SW 1271 (cell line): Measurements from ENCODE around the gene ARNT2.
"Not testable (repeated sequence)": the region's sequence is repeated elsewhere in the genome, so short reads cannot be mapped to it uniquely, and the experiment has no call there.

ENCODE experiments used
- DNase-seq, 2 experiments: peaks; one replicate each; lab custom pipeline; 2025; lab: John Stamatoyannopoulos, UW

Gene ARNT2

DNA sequence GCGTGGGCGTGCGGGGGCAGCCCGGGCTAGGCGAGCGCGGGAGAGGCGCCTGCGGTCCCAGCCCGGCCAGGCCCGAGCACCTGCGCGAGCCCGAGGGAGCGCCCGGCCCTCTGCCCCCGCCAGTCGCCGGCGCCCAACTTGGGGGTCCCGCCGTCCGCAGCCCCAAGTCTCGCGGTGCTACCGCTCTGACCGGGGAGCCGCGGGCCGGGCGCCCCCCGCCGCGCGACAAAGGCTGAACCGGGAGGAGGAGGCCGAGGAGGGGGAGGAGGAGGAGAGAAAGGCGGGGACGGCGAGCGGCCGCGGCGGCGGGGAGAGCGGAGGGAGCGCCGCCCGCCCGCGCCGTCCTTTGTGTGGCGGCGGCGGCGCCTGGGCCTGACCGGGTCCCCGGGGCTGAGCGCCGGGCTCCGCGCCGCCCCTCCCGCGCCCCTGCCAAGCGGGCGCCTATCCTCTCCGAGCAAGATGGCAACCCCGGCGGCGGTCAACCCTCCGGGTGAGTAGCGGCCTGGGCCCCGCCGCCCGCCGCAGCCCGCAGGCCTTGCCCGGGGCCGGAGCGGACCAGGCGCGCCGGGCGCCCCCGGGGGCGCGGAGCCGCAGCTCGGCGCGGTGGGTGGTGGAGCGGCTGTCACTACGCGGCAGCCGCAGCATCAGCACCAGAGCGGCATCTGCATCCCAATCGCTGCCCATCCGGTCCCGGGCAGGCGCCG is at the start of gene ARNT2:
Gene ARNT2, plus strand, starts transcription at position 326 of the 704 bp plus-strand sequence. Its CDS starts 134 bp downstream, at position 460.
- DNase-seq: no peak

DNA sequence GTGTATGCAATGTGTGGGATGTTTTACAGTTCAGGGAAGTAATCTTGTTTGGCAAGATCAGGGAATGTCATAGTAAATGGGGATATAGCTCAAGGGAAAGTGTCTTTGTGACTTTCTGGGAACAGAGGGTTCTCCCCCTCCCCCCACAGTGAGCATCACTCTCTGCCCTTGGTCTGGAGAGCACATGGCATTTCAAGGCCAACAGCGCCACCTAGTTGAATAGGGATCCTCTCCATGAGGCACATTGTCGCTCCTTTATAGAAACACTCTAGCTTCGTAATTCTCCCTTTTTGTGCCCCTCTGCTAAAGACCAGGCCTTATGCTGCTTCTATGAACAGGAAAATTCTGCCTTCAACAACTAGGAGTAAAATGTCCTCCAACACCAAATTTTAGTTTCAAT is 37.1 kb upstream of the ARNT2 start:
- DNase-seq: peak in 1 of 2 experiments; percentile 26

DNA sequence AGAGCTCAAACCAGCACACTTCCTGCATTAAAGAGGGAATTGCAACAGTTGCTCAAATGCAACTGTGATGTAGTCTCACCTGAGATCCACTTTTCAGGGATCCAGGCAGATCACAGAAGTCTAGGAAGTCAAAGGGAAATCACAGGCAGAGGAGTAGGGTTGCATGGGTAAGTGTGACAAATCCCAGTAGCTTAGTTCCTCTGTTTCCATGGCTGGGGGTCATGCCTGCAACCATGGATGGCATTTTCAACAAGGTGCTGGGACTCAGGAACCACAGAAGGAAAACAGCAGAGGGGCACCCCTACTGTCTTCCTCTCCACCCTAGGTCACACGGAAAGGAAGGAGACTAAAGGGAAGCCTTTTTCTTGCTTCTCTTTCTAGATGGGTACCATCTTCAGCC is 36.5 kb upstream of the ARNT2 start:
- DNase-seq: no peak

DNA sequence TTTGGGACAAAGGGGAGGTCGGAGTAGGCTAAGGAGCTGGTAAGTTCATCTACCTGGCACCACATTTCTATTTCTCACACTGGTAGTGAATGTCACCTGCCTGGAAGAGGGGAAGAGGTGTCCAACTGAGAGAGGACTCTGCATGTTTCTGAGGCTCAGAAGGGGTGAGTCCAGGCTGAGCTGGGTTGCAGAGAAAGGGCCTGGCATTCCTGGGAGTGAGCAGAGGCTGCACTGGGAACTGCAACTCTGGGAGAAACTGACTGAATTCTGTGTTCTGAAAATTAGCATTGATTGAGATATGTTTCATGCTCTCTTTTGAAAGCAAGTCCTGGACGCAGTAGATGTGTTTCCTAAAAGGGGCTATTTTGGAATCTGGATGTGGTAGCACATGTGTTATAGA is 32.3 kb upstream of the ARNT2 start:
- no peak for DNase-seq

DNA sequence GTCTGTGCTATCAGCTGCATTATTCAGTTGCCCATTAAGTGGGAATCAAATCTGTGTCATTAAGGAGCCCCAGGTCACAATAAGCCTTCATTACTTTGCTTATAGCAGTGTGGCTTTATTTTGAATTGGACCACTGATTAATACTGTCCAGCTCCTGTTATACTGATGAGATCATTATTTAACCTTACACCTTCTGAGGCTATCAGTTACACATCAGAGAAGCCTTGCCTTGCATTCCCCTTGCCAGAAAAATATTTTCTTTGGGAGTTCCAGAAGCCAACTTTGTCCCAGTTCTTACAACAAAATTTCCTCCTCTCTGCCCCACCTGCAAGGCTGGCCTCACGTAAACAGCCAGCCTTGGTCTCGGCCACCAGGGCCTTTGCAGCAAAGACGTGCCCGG is 29.7 kb upstream of the ARNT2 start:
- no peak for DNase-seq

DNA sequence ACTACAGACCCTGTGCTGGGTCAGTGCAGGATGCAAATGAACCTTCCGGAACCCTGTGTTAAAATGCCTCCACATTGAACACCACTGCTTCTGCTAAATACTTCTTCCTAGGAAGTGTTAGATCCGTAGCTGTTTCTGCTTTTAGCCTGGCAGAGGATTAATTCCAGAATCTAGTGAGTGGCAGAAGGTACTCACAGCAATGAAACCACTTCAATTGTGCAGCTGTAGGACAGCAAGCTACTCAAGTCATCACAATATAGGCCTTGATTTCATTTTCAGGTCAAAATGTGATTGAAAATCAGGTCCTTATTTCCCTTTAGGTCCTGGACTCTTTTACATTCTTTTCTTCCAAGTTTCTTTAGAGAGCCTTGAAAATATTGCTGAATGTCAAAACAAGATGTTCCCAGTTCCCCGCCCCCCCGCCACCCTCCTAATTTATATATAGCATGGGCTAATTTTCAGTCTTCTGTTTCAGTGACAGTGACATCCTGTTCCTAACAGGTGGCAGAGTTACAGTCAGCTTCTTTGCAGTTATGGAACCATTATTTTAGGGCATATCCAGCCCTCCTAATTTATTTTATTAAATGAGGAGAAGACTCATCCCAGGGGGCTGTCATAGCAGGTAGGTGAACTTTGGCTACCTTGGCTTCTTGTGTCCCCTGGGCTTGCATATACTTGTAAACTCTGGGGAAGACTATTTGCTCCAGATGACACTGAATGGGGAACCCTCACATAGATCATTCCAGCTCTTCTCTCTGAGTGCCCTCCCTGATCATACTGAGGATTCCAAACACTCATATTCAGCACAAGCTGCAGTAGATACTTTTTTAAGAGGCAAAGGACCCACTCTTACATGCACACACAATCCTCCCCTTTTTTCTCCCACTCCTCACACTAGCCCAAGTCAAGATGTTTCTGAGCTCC is 28.0 kb upstream of the ARNT2 start:
- no peak for DNase-seq

DNA sequence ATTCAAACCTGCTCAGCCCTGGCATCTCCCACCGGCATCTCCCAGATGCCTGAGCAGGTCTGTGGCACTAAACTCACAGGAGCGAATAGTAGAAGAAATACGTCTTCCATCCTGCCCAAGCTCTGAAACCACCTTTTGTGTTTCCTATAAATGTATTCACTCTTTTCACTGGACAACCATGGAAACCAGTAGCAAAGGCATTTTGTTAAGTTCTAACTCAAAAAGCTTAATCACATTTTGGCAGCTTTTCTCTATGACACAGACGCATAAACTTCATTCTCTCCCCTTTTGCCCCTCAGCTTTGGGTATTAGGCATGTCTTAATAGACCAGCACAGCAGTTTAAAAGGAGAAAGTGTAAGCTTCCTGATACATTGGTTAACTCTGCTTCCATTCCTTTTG is 24.5 kb upstream of the ARNT2 start:
- no peak for DNase-seq

DNA sequence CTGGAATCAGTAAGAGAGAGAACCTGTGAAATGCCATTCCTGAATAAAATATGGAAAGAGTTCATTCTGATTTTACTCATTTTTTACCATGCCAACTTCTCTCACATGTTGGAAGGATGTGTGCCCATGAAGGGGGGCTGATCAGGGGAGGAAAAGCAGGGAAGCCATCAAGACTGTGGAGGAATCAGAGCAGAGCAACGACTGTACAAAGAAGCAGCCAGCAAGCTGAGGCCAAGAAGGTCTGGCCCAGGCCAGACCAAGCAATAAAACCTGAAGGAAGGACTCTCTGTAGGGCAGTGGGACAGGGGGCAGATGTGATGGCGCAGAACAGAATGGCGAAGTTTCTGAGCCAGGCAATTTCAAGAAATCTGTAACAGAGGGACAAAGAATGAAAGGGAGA is 24.0 kb upstream of the ARNT2 start:
- DNase-seq: no peak

DNA sequence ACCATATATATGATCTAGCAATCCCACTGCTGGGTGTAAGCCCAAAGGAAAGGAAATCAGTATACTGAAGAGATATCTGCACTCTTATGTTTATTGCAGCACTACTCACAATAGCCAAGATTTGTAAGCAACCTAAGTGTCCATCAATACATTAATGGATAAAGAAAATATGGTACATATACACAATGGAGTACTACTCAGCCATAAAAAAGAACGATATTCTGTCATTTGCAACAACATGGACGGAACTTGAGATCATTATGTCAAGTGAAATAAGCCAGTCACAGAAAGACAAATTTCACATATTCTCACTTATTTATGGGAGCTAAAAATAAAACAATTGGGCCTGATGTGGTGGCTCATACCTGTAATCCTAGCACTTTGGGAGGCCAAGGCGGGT is 21.9 kb upstream of the ARNT2 start:
- DNase-seq: no peak

DNA sequence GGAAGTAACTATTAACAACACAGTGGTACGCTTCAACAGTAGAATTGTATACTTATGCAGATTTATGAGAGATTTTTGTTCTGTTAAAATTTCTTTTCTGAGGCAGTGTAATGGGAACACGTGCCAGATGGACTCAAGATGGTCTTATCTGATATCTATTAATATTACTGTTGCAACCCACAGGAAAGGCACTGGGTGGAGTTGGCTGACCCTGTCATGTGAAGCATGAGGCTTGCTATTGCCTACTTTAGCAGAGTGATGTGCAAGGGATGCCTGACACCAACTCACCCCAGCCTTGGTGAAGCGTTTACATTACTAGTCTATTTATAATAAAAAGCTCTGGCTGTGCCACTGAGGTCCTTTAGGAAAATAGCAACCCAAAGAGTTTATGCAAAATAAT is 19.8 kb upstream of the ARNT2 start:
- no peak for DNase-seq

DNA sequence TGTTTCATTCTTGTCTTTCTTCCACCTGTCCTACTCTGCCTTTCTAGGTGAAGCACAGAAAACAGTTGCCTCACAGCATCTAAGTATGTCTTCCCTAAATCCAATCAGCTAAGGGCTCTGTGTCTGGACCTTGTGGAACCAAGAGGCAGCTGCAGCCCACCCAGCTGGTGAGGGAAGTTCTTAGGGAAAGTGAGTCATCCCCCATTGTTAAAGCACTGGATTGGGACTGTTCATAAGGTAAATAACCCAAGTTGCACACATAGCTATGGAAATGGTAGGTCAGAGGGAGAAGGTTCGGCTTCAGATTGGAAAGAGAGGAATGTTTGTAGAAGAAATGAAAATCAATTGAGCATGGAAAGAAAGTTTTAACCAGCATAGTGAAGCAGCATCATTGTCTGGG is 18.0 kb upstream of the ARNT2 start:
- DNase-seq: no peak

DNA sequence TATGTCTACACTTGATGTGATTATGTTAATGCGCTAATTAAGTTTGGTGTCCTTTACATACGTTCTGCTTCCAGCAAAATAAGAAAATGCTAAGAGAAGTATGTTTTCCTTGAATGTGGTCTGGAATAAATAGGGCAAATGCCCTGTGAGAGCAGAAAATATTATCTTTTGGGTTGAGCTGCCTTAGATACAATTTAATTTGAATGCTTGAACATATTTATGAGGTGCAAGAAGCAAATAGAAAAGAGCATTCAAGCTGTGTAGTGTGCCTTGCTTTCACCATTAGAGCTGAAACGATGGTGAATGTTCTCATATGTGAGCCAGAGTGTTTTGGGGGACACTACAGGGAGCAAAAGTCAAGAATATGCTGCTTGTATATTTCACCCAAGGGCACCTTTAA is 15.9 kb upstream of the ARNT2 start:
- no peak for DNase-seq

DNA sequence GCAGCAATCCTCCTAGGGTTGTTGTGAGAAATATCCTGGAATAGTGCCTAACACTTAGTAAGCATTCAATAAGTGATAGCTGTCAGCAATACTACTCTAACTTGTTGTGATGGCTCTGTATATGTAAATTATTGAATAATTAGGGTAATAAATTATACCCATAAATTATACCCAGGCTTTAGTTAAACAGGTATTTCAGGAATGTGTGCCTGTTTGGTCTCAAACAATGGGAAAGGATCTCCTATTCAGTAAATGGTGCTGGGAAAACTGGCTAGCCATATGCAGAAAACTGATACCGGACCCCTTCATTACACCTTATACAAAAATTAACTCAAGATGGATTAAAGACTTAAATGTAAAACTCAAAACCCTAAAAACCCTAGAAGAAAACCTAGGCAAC is 14.8 kb upstream of the ARNT2 start:
- no peak for DNase-seq

DNA sequence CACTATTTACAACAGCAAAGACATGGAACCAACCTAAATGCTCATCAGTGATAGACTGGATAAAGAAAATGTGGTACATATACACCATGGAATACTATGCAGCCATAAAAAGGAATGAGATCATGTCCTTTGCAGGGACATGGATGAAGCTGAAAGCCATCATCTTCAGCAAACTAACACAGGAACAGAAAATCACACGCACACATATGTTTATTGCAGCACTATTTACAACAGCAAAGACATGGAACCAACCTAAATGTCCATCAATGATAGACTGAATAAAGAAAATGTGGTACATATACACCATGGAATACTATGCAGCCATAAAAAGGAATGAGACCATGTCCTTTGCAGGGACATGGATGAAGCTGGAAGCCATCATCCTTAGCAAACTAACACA is 13.2 kb upstream of the ARNT2 start:
- not testable (repeated sequence) for DNase-seq

DNA sequence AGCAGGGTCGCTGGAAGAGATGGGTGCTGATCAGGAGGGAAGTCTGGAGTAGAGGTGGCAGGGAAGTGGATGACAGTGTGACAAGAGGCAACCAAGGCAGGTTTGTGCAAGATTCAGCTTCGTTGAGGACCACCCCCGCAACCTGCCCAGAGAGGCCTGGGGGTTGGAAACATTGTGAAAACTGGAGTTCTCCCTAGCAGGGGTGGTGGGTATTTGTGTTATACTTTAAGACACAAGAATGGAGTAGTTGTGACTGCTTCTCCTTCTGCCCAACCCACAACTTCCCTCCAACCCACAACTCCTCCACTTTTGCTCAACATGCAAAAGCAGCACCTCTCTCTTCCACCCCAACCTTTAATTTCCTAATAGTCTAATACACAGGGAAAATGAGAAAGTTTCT is 8.6 kb upstream of the ARNT2 start:
- DNase-seq: no peak

DNA sequence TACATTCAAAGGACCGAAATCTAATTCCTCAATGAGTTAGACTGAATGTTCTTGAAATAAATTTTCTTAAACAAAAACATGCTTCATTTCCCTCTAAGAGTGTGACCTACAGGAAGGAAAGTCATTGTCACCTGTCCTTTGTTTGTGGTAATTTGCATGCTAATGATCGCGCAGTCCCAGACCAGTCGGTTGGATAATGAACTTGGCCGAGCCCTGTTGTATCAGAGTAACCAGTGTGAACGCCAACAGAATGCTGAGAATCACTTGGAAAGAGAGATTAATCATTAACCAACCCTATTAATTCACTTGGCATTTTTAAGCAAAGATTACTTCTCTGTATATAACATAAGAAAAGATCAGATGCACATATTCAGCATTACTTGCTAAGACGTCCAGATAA is 8.1 kb upstream of the ARNT2 start:
- no peak for DNase-seq

DNA sequence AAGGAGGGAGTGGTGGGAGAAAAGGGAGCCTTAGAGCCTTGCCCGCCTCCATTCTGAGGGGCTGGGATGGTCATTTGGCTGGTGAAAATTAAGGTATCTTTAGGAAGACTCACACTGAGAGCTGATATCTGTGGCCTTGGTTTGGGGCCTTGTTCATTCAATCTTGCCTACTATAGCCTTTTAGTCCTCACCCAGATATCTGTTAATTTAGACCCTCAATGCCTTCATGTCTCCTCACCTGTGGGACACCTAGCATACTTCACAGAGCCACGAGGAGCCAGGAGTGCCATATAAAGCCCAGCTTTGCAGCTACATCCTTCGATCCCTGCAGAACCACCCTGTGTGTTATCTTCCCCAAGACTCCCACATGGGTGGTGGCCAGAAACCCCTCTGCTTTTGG is 4.7 kb upstream of the ARNT2 start:
- DNase-seq: no peak

DNA sequence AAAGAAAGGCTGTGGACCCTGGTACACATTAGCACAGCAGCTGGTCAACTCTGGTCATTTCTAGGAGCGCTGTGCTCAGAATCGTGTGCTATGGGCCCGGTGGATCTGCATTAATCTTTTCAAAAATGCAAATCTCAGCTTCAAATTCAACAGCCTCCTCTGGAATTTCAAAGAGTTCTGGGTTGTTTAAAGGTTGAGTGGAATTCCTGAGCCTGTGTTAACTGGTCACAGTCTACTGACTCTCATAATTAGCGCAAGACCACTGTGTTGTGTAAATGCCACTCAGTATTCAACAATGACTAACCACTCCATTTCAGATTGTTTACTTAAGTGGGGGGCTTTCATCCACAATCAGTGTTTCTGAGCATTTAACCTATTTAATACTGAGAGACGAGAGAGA is 2.7 kb upstream of the ARNT2 start:
- DNase-seq: no peak

DNA sequence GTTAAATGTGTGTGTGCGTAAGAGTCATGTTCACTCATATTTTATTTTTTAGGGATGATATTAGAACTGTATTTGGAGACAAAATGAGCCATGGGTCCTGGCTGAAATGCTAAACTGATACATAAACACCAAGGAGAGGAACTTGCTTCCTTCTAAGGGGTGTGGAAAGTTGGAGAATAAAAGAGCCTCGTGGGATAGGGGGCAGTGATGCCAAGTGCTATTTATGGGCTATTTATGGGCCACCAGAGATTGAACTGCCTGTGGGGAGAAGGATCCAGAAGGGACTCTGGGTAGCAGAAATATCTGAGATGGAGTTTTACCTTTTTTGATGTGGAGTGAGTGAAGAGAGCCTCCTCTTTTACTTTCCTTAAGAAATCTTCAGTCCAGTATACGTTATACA is 1.8 kb upstream of the ARNT2 start:
- no peak for DNase-seq

DNA sequence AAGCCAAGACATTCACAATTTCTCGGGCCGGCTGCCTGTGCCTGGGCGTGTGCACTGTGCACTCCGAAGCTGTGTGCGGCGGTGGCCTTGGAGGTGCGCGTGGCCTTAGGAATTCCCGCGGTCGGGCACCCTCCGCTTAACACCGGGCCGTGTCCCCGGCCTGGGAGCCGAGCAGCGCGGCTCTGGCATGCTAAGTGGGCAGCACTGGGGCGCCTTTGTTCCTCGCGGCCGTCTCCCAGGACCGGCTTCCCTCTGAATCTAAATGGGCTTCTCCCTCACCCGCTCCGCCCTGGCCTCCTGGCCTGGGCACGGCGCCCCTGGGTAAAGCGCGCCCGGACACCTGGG is 498 bp upstream of the ARNT2 start:
- no peak for DNase-seq

DNA sequence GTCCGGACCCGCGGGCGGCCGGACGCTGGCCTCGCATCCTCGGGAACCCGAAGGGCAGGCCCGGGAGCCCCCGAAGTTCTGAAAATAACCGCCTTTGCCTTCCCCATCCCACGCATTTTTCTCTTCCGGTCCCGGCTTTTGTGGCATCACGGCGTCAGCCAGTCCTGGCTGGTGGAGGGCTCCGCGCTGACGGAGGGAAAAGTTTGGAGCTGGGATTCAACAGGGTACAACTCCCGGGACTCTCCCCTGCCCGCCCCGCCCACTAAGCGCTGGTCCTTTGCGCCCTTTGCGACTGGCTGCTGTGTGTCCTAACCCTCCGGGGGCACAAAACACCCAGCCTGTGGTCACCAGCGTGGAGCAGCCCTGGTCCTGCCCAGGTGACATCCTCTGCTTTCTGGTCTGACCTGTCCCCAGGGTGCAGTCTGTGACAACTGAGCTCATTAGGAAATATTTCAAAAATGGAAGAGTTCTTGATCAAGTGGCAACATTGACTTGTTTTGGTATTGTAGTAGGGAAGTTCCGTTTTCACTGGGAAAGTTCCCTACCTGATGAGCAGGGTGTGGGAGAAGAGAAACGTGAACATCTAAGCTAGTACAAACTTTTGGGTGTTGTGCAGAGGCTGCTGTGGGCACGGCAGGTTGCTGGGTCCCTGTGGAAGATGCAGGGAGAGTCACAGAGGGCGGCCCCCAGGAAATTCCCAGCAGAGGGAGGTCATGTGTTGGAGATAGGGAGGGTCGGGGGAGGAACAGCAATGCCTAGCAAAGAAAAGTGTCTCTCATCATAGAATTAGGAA is 775 bp downstream of the ARNT2 start:
- DNase-seq: no peak

DNA sequence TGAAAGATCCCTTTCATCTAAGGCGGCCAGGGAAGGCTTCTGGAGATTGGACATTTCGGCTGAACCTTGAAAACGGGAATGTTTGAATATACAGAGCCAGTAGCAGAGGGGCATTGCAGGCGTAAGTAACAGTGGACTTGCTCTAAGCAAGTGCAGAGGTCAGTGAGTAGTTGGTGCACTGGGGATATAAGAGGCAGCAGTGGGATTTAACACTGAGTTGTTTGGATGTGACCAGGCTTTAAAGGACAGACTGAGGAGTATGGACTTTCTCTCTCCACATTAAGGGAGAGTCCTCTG is 1.3 kb downstream of the ARNT2 start:
- no peak for DNase-seq

DNA sequence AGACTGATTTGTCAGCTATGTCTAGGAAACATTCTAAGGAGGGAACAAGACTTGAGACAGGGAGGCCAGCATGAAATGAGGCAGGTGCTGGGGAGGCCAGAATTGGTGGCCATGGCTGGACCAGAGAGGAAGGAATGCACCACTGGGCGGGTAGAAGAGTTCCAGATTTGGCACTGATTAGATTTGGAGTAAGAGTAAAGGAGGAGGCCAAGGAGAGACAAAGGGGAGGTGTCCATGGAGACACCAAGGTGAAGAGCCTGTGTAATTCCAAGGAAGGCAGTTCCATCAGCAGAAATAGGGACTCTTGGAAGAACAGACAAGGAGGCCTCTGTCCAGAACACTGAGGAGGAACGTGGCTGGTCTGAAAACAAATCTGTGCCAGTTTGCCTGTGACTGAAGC is 1.8 kb downstream of the ARNT2 start:
- no peak for DNase-seq
